ENCODE measurements around the gene C1QTNF5.

DNA sequence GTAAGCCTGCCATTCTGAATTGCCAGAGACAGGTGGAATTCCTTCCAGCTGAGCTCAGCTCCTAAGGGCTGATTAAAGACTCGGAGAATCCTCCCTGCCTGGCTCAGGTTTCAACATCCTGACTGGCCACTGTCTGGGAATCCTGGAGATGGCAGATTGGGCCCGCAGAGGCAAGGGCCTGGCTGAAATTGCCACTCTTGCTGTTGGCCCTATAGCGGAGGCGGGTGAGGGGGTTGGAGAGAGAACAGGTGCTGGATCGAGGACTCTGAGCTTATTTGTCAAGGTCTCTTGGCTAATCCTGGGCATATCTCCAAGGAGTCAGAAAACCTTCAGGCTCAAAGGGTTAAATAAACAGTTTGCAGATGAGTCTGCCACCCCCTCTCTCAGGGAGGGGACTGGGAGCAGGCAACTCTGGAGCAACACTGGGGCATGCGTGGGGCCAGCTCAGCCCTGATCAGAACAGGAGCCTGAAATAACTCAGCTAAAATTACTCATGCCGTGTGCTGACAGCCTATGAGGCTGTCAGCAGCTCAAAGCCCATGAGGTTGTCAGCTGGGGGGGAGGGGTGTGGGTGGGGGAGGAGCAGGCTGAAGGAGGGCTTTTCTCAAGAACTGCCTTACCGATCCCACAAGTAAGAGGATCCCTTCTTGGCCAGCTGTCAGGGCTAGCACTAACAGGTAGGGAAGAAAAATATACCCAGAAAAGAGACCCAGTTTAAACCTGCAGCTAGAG, 20.5 kb upstream of the C1QTNF5 start:
- TF ChIP-seq, protein P1, sequence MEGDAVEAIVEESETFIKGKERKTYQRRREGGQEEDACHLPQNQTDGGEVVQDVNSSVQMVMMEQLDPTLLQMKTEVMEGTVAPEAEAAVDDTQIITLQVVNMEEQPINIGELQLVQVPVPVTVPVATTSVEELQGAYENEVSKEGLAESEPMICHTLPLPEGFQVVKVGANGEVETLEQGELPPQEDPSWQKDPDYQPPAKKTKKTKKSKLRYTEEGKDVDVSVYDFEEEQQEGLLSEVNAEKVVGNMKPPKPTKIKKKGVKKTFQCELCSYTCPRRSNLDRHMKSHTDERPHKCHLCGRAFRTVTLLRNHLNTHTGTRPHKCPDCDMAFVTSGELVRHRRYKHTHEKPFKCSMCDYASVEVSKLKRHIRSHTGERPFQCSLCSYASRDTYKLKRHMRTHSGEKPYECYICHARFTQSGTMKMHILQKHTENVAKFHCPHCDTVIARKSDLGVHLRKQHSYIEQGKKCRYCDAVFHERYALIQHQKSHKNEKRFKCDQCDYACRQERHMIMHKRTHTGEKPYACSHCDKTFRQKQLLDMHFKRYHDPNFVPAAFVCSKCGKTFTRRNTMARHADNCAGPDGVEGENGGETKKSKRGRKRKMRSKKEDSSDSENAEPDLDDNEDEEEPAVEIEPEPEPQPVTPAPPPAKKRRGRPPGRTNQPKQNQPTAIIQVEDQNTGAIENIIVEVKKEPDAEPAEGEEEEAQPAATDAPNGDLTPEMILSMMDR (IDR thresholded peaks at IDR 0.05) = no peak
- TF ChIP-seq EP300 (IDR thresholded peaks at IDR 0.05) = no peak
- TF ChIP-seq POLR2A (IDR thresholded peaks at IDR 0.05) = no peak
